CD4-positive, CD25-positive, alpha-beta regulatory T cell (primary cell): ENCODE results near the gene PSG6. TPM values are rescaled to one million over a fixed set of nuclear protein-coding genes. Genes with fewer than 3 reads are reported as not detected.
"Not testable (repeated sequence)": the region's sequence is repeated elsewhere in the genome, so short reads cannot be mapped to it uniquely, and the experiment has no call there.

Source experiments
- ATAC-seq, 2 donors: fragments of 150-1000 bp; cut with Tn5 transposase; one replicate each; pipeline ENCODE4 v1.10.0; 2021; ENCODE audit warnings: low read depth in 2 of 2, moderate number of reproducible peaks in 2 of 2, moderate library complexity in 1 of 2
- DNase-seq, 3 donors: peaks; one replicate each; pipeline versions ENCODE4 v3.0.0 to v3.0.0-alpha.2; 2012 to 2022; ENCODE audit warnings: mixed read lengths in 1 of 3
- H3K27ac ChIP-seq: one replicate; pipeline ENCODE4 v1.7.0; 2013; ENCODE audit warnings: mild to moderate bottlenecking, low read length; ENCODE audit not compliant: insufficient read depth, poor library complexity, severe bottlenecking
- H3K27me3 ChIP-seq: one replicate; pipeline ENCODE4 v1.7.0; 2013; ENCODE audit warnings: low read length; ENCODE audit not compliant: control insufficient read depth, insufficient read depth
- H3K36me3 ChIP-seq: one replicate; pipeline ENCODE4 v1.7.0; 2013; ENCODE audit warnings: mild to moderate bottlenecking, low read length, moderate library complexity; ENCODE audit not compliant: control insufficient read depth, insufficient read depth
- H3K4me1 ChIP-seq: 2 replicates; pipeline ENCODE4 v1.7.0; 2013; ENCODE audit warnings: mild to moderate bottlenecking, low read length; ENCODE audit not compliant: insufficient read depth, control insufficient read depth, poor library complexity, severe bottlenecking
- H3K4me3 ChIP-seq: one replicate; pipeline ENCODE4 v1.7.0; 2013; ENCODE audit warnings: low read depth, mild to moderate bottlenecking, low read length, moderate library complexity
- H3K9me3 ChIP-seq, 2 experiments: 1 replicate in 1 of 2; 2 replicates in 1 of 2; pipeline ENCODE4 v1.7.0; 2013; ENCODE audit warnings: low read length in 2 of 2, mild to moderate bottlenecking in 1 of 2, moderate library complexity in 1 of 2; ENCODE audit not compliant: control insufficient read depth in 2 of 2
- H3K27ac Mint-ChIP-seq, 3 donors: one replicate each; pipeline ENCODE4 v1.8.0; 2020 to 2022; ENCODE audit warnings: mild to moderate bottlenecking in 3 of 3, mixed read lengths in 3 of 3, moderate library complexity in 2 of 3
- H3K27me3 Mint-ChIP-seq: one replicate; pipeline ENCODE4 v1.8.0; 2022; ENCODE audit warnings: mild to moderate bottlenecking, mixed read lengths
- H3K36me3 Mint-ChIP-seq: one replicate; pipeline ENCODE4 v1.8.0; 2020; ENCODE audit warnings: mixed read lengths
- H3K4me1 Mint-ChIP-seq, 4 donors: one replicate each; pipeline ENCODE4 v1.8.0; 2020 to 2022; ENCODE audit warnings: mixed read lengths in 4 of 4, mild to moderate bottlenecking in 1 of 4
- H3K4me3 Mint-ChIP-seq, 4 donors: one replicate each; pipeline ENCODE4 v1.8.0; 2020 to 2022; ENCODE audit warnings: mild to moderate bottlenecking in 4 of 4, mixed read lengths in 4 of 4, moderate library complexity in 3 of 4
- H3K9me3 Mint-ChIP-seq, 7 donors: one replicate each; pipeline ENCODE4 v1.8.0; 2020 to 2022; ENCODE audit warnings: mixed read lengths in 7 of 7, mild to moderate bottlenecking in 3 of 7, moderate library complexity in 2 of 7
- polyA plus RNA-seq, 4 donors: library from polyadenylated mRNA; unstranded; fragments of 300-500 nt; fragmentation: Illumina TruSeq; gene quantifications; one replicate each; pipeline ENCODE4 v1.2.3, GENCODE V29; 2021
- total RNA-seq: library from RNA; stranded (reverse); gene quantifications from one replicate; pipeline ENCODE4 v1.2.3, GENCODE V29; 2022

PSG6 gene
- total and polyA plus RNA-seq, 5 donors from 2014 or later, result 0.37 TPM; not detected in 4

GRCh38 chr19:42882010-42882409 is 35.7 kb downstream of the PSG6 start:
- not testable (repeated sequence) for H3K4me3 ChIP-seq, H3K4me1 ChIP-seq, ATAC-seq, H3K27ac ChIP-seq, H3K27me3 ChIP-seq, H3K4me1 Mint-ChIP-seq, H3K27ac Mint-ChIP-seq, DNase-seq, H3K36me3 Mint-ChIP-seq, H3K4me3 Mint-ChIP-seq, H3K36me3 ChIP-seq, H3K9me3 Mint-ChIP-seq, H3K9me3 ChIP-seq
- peaks cover 13% of the 10 kb centered on the region for H3K27me3 Mint-ChIP-seq

GRCh38 chr19:42881279-42881678 is 36.4 kb downstream of the PSG6 start:
- not testable (repeated sequence) for H3K27me3 ChIP-seq, ATAC-seq, H3K4me1 ChIP-seq, H3K27ac Mint-ChIP-seq, H3K9me3 Mint-ChIP-seq, H3K36me3 ChIP-seq, H3K9me3 ChIP-seq, H3K36me3 Mint-ChIP-seq, H3K4me1 Mint-ChIP-seq, H3K4me3 ChIP-seq, H3K4me3 Mint-ChIP-seq, H3K27ac ChIP-seq, DNase-seq
- peaks cover 13% of the 10 kb centered on the region for H3K27me3 Mint-ChIP-seq

GRCh38 chr19:42880621-42881020 is 37.1 kb downstream of the PSG6 start:
- H3K4me1 Mint-ChIP-seq, H3K4me3 ChIP-seq, H3K27me3 ChIP-seq, H3K9me3 ChIP-seq, H3K4me1 ChIP-seq, ATAC-seq, H3K9me3 Mint-ChIP-seq, DNase-seq, H3K27ac Mint-ChIP-seq, H3K27ac ChIP-seq, H3K36me3 Mint-ChIP-seq, H3K36me3 ChIP-seq: not testable (repeated sequence)
- peak overlapping the region in 1 of 4 donors; percentile 78 for H3K4me3 Mint-ChIP-seq
- H3K27me3 Mint-ChIP-seq, result peaks cover 13% of the 10 kb centered on the region

DNA sequence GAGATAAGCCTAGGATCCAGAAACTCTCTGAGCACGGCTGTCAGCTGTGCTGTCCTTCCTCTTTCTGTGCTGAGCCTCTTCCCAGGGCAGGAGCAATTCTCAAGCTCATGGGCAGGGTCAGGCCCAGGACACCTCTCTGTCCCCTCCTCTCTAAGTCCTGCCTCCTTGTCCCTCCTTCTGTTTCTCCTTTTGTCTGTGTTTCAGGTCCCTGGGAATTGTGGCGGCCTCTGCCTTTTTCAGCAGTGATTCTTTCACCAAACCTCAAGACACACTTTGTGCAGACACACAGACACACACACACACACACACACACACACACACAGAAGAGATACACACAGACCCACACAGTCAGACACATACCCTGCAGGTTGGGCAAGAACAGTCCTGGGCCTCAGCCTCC is 38.1 kb downstream of the PSG6 start, which contains the start of gene PSG1:
Gene PSG1, minus strand, starts transcription at position 101 of the 400 bp plus-strand sequence. CDS start 132 bp downstream, outside the sequence.
- Mint-ChIP-seq H3K27me3 (peaks cover 13% of the 10 kb centered on the region), H3K4me3 (no peak within 1 kb of the TSS), H3K27ac (peak within 1 kb of the TSS in 1 of 3 donors; percentile 10), H3K4me1 (no peaks in the 10 kb centered on the region), H3K36me3 (no peaks in the 10 kb centered on the region), H3K9me3 (peaks cover 0 to 2% (median 0%) of the 10 kb centered on the region in 7 donors)
- no peaks in the 10 kb centered on the region for H3K4me1 ChIP-seq
- no peaks in the 10 kb centered on the region for H3K36me3 ChIP-seq
- H3K27me3 ChIP-seq, result no peaks in the 10 kb centered on the region
- H3K27ac ChIP-seq, result no peak within 1 kb of the TSS
- no peak for ATAC-seq
- no peaks in the 10 kb centered on the region for H3K9me3 ChIP-seq
- no peak for DNase-seq
- no peak within 1 kb of the TSS for H3K4me3 ChIP-seq

DNA sequence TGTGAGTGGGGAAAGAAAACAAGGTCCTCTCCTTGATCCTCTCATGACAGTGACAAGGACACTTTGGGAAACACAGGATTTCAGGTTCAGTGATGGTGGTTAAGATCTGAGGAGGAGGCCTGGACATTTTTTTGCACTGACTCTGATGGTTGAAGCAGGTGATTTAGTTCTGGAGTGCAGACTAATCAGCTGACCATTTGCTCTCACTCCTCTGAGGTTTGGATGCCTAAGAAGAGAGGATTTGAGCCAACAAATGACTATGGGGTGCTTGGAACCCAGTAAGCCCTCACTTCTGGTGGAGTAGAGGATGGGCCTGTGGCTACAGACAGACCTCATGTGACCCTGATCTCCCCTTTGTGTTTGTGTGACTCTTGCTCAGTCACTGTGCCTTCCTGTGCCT is 41.1 kb downstream of the PSG6 start:
- H3K9me3 Mint-ChIP-seq, H3K4me1 ChIP-seq, H3K27ac Mint-ChIP-seq, H3K4me3 ChIP-seq, H3K9me3 ChIP-seq, H3K36me3 ChIP-seq, DNase-seq, H3K27ac ChIP-seq, H3K27me3 ChIP-seq, H3K36me3 Mint-ChIP-seq, H3K4me3 Mint-ChIP-seq, H3K4me1 Mint-ChIP-seq, H3K27me3 Mint-ChIP-seq, ATAC-seq: not testable (repeated sequence)

DNA sequence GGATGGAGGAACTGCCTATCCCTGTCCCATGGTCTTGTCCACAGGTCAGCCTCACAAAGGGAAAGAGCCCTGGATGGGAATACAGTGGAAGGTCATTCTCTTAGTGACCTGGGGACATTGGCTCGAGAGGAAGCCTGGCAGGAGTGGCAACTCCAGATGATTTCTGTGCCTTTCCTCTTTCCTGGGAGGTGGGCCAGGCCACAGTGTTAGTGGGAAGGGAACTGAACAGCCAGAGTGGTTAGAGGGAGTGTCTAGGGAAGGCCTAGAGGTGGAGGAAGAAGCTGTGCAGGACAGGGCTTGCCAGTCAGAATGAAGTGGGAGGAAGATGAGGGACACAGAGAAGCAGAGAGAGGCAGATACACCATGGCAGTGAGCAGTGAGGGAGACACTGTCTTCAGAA is 41.8 kb downstream of the PSG6 start:
- H3K4me1 ChIP-seq, ATAC-seq, H3K27ac Mint-ChIP-seq, H3K4me1 Mint-ChIP-seq, H3K9me3 Mint-ChIP-seq, H3K27me3 ChIP-seq, H3K27me3 Mint-ChIP-seq, H3K4me3 ChIP-seq, H3K36me3 Mint-ChIP-seq, H3K27ac ChIP-seq, H3K9me3 ChIP-seq, DNase-seq, H3K4me3 Mint-ChIP-seq, H3K36me3 ChIP-seq: not testable (repeated sequence)

GRCh38 chr19:42874901-42875813 is 42.5 kb downstream of the PSG6 start:
- H3K9me3 Mint-ChIP-seq, H3K27me3 Mint-ChIP-seq, H3K27me3 ChIP-seq, H3K36me3 ChIP-seq, H3K4me3 Mint-ChIP-seq, H3K4me1 ChIP-seq, H3K4me1 Mint-ChIP-seq, H3K36me3 Mint-ChIP-seq, H3K9me3 ChIP-seq, H3K27ac Mint-ChIP-seq, H3K27ac ChIP-seq, ATAC-seq, H3K4me3 ChIP-seq, DNase-seq: not testable (repeated sequence)

DNA sequence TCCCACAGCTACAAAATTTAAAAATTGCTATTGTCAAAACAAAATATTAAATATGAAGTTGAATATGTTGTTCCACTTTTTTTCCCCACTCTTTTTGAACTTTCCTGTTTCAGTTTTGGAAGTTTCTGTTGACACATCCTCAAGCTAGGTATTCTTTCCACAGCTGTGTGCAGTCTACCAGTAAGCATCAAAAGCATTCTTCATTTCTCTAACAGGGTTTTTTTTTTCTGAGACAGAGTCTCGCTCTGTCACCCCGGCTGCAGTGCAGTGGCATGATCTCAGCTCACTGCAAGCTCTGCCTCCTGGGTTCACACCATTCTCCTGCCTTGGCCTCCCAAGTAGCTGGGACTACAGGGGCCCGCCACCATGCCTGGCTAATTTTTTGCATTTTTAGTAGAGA is 43.6 kb downstream of the PSG6 start:
- H3K27me3 Mint-ChIP-seq, result not testable (repeated sequence)

More for the DNA sequence above, 43.6 kb downstream of the PSG6 start:
- H3K27me3 ChIP-seq, H3K27ac ChIP-seq, H3K4me3 Mint-ChIP-seq, H3K36me3 ChIP-seq, ATAC-seq, H3K4me3 ChIP-seq, H3K9me3 Mint-ChIP-seq, DNase-seq, H3K27ac Mint-ChIP-seq, H3K9me3 ChIP-seq, H3K4me1 Mint-ChIP-seq, H3K36me3 Mint-ChIP-seq, H3K4me1 ChIP-seq: not testable (repeated sequence)
